Effector memory CD8-positive, alpha-beta T cell (primary cell): ENCODE data around the gene SHISAL2B.
"Not testable (repeated sequence)": the region's sequence is repeated elsewhere in the genome, so short reads cannot be mapped to it uniquely, and the experiment has no call there.

Experiments used
- ATAC-seq: fragments of 150-1000 bp; cut with Tn5 transposase; replicated peaks from 2 replicates; pipeline ENCODE4 v1.10.0; 2021; ENCODE audit warnings: mild to moderate bottlenecking, moderate library complexity
- DNase-seq, 3 experiments: peaks; one replicate each; pipeline ENCODE4 v3.0.0; 2021
- H3K27ac Mint-ChIP-seq, 2 donors: one replicate each; pipeline ENCODE4 v1.8.0; 2022; ENCODE audit warnings: mild to moderate bottlenecking in 2 of 2, mixed read lengths in 2 of 2, moderate library complexity in 2 of 2
- H3K27me3 Mint-ChIP-seq, 2 donors: one replicate each; pipeline ENCODE4 v1.8.0; 2022; ENCODE audit warnings: mixed read lengths in 2 of 2
- H3K36me3 Mint-ChIP-seq: one replicate; pipeline ENCODE4 v1.8.0; 2022; ENCODE audit warnings: mild to moderate bottlenecking, moderate library complexity, mixed read lengths; ENCODE audit not compliant: insufficient read depth
- H3K4me1 Mint-ChIP-seq, 2 donors: one replicate each; pipeline ENCODE4 v1.8.0; 2022; ENCODE audit warnings: low read depth in 2 of 2, mixed read lengths in 2 of 2
- H3K4me3 Mint-ChIP-seq, 2 donors: one replicate each; pipeline ENCODE4 v1.8.0; 2022; ENCODE audit warnings: mild to moderate bottlenecking in 2 of 2, mixed read lengths in 2 of 2, moderate library complexity in 2 of 2
- H3K9me3 Mint-ChIP-seq, 2 donors: one replicate each; pipeline ENCODE4 v1.8.0; 2022; ENCODE audit warnings: mixed read lengths in 2 of 2

SHISAL2B gene

GRCh38 chr5:64678374-64678773 lies 11.9 kb upstream of the SHISAL2B start:
- no peak overlapping the region for H3K27ac Mint-ChIP-seq
- no peak overlapping the region for H3K4me3 Mint-ChIP-seq
- DNase-seq (no peak), ATAC-seq (no peak)
- H3K4me1 Mint-ChIP-seq, result peaks cover 0 to 5% of the 10 kb centered on the region in 2 donors
- H3K9me3 Mint-ChIP-seq, result no peaks in the 10 kb centered on the region
- no peaks in the 10 kb centered on the region for H3K36me3 Mint-ChIP-seq
- H3K27me3 Mint-ChIP-seq, result peaks cover 19 to 50% of the 10 kb centered on the region in 2 donors

- H3K36me3 Mint-ChIP-seq, result no peaks in the 10 kb centered on the region
- no peak overlapping the region for H3K4me3 Mint-ChIP-seq
- peaks cover 0 to 5% of the 10 kb centered on the region in 2 donors for H3K4me1 Mint-ChIP-seq
- H3K27ac Mint-ChIP-seq, result no peak overlapping the region
- H3K27me3 Mint-ChIP-seq, result peaks cover 28 to 55% of the 10 kb centered on the region in 2 donors
- no peak for DNase-seq
- no peaks in the 10 kb centered on the region for H3K9me3 Mint-ChIP-seq
- ATAC-seq, result no peak
Observed at GRCh38 chr5:64680289-64680688, 10.0 kb upstream of the SHISAL2B start.

DNA sequence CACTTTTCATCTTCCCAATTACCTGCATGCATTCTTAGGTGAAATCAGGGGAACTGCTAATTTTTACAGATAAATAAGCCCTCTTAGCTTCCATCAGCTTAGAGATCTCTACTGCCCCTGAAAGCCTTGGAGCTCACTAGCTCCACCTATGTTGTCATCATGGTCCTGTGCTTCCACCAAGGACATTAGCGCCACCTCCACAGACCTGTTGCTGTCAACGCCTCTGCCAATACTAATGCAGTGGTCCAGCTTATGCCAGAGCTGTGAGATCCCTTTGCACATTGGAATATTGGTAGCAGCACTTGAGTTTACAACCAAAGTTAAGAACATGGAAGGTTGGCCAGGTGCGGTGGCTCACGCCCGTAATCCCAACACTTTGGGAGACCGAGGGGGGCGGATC lies 7.7 kb upstream of the SHISAL2B start:
- ATAC-seq, result no peak
- no peak for DNase-seq
- no peaks in the 10 kb centered on the region for H3K9me3 Mint-ChIP-seq
- H3K27me3 Mint-ChIP-seq, result peaks cover 28 to 54% of the 10 kb centered on the region in 2 donors
- H3K36me3 Mint-ChIP-seq, result no peaks in the 10 kb centered on the region
- no peak overlapping the region for H3K4me3 Mint-ChIP-seq
- no peaks in the 10 kb centered on the region for H3K4me1 Mint-ChIP-seq
- no peak overlapping the region for H3K27ac Mint-ChIP-seq

DNA sequence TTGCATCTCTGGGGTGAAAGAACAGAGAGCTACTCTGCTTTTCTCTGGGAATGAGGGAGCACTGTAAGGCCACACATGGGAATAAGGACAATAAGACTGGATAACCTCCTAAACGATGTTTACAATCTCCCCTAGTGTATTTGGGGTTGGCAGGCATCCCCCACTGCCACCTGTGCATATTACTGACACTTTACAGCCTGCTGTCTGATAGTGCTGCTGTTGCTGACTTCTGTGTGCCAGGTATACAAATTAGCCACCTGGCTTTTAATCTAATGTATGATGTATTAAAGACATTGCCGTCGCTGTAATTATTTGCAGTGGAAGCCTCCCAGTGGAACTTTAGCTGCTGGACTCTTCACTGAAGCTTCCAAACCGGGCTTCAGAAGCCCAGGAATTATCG lies 4.4 kb upstream of the SHISAL2B start:
- ATAC-seq (no peak), DNase-seq (no peak)
- H3K9me3 Mint-ChIP-seq, result no peaks in the 10 kb centered on the region
- peaks cover 0 to 5% of the 10 kb centered on the region in 2 donors for H3K4me1 Mint-ChIP-seq
- H3K27ac Mint-ChIP-seq, result no peak overlapping the region
- no peak overlapping the region for H3K4me3 Mint-ChIP-seq
- H3K27me3 Mint-ChIP-seq, result peaks cover 35 to 49% of the 10 kb centered on the region in 2 donors
- H3K36me3 Mint-ChIP-seq, result no peaks in the 10 kb centered on the region

- peaks cover 56 to 60% of the 10 kb centered on the region in 2 donors for H3K27me3 Mint-ChIP-seq
- H3K27ac Mint-ChIP-seq, result no peak overlapping the region
- peaks cover 0 to 5% of the 10 kb centered on the region in 2 donors for H3K4me1 Mint-ChIP-seq
Observed at GRCh38 chr5:64688391-64688790, 1.9 kb upstream of the SHISAL2B start.

DNA sequence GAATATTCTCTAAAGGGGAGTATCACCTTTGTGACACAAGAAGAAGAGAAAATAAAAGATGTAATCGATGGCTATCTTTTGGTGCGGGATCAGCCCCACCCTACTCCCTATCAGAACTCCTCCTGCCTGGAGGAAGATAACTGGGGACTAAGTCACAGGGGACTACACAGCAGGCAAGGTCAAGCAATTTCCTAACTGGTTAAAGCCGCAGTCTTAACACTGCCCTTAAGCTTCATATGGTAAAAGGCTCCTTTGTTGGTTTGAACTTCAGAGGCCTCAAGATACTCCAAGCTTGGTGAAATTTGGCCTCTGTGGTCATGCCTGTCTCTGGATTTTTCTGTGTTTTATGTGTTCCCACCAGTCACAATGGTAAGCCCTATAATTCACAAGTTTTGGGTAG lies 1.3 kb upstream of the SHISAL2B start:
- Mint-ChIP-seq H3K36me3 (no peaks in the 10 kb centered on the region), H3K4me1 (peaks cover 0 to 5% of the 10 kb centered on the region in 2 donors), H3K27ac (no peak overlapping the region), H3K9me3 (no peaks in the 10 kb centered on the region), H3K4me3 (no peak overlapping the region), H3K27me3 (peaks cover 59 to 63% of the 10 kb centered on the region in 2 donors)
- DNase-seq (no peak), ATAC-seq (no peak)

More at GRCh38 chr5:64688391-64688790, 1.9 kb upstream of the SHISAL2B start:
- H3K9me3 Mint-ChIP-seq, result no peaks in the 10 kb centered on the region
- ATAC-seq (no peak), DNase-seq (no peak)
- H3K36me3 Mint-ChIP-seq, result no peaks in the 10 kb centered on the region
- no peak overlapping the region for H3K4me3 Mint-ChIP-seq

DNA sequence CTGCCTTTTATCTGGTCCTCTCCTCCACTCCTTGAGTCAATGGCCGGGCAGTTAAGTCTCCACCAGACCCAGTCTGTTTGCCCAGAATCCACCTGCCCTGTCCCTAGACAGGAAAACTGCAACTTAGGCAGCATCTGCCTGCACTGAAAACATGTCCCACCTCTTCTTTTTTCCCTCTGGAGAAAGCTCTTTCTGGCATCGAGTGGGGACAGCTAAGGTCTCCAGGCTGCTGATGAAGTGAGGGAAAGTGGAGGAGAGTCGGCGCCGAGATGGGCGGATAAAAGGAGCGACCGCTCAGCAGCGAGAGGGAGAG lies 243 bp upstream of the SHISAL2B start:
- ATAC-seq (no peak), DNase-seq (no peak)
- Mint-ChIP-seq H3K4me3 (peak overlapping the region; percentile 30 to 49), H3K27me3 (peaks cover 52 to 58% of the 10 kb centered on the region in 2 donors), H3K36me3 (no peaks in the 10 kb centered on the region), H3K9me3 (no peaks in the 10 kb centered on the region), H3K4me1 (peaks cover 0 to 5% of the 10 kb centered on the region in 2 donors), H3K27ac (no peak overlapping the region)

DNA sequence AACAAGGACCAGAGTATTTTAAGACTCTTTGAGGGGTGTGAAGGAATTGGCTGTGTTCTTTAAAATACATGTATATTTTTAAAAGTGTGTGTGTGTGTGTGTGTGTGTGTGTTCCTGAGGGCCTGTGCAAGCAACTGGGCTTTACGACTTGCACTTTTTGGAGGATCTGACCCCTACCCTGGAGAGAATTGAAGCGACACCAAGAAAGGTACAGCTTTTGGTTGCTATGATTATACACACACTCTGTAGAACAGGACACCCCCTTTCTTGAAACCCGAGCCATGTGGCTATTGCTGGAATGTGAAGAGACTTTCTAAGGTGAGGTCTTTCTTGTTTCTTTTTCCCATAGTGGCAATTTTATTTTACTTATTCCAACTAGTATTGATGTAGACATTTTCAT lies 988 bp downstream of the SHISAL2B start:
- H3K36me3 Mint-ChIP-seq, result no peaks in the 10 kb centered on the region
- no peak overlapping the region for H3K4me3 Mint-ChIP-seq
- H3K27ac Mint-ChIP-seq, result no peak overlapping the region
- DNase-seq (no peak), ATAC-seq (no peak)
- no peaks in the 10 kb centered on the region for H3K9me3 Mint-ChIP-seq
- peaks cover 0 to 5% of the 10 kb centered on the region in 2 donors for H3K4me1 Mint-ChIP-seq
- peaks cover 52 to 58% of the 10 kb centered on the region in 2 donors for H3K27me3 Mint-ChIP-seq

DNA sequence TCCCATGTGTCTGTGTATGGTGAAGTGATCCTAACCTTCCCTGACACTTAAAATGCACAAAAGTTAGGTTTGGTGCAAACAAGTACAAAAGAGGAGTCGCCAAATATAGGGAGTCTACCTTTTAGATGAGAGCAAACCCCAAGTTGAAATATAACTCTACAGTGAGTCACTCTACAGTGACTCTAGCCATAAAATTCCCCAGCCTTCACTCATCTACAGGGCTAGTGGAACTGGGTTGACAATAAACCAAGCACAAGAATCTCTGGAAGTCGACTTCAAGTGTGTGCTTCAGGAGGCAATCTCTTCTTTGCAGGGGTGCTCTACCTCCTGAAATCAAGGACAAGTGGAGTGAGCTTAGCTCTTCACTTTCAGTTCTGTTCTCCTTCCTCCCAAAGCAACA lies 3.3 kb downstream of the SHISAL2B start:
- H3K27me3 Mint-ChIP-seq, result peaks cover 52 to 54% of the 10 kb centered on the region in 2 donors
- H3K4me3 Mint-ChIP-seq, result no peak overlapping the region
- no peak overlapping the region for H3K27ac Mint-ChIP-seq
- no peaks in the 10 kb centered on the region for H3K36me3 Mint-ChIP-seq
- DNase-seq (no peak), ATAC-seq (no peak)
- H3K4me1 Mint-ChIP-seq, result peaks cover 0 to 5% of the 10 kb centered on the region in 2 donors
- peaks cover 9 to 13% of the 10 kb centered on the region in 2 donors for H3K9me3 Mint-ChIP-seq

DNA sequence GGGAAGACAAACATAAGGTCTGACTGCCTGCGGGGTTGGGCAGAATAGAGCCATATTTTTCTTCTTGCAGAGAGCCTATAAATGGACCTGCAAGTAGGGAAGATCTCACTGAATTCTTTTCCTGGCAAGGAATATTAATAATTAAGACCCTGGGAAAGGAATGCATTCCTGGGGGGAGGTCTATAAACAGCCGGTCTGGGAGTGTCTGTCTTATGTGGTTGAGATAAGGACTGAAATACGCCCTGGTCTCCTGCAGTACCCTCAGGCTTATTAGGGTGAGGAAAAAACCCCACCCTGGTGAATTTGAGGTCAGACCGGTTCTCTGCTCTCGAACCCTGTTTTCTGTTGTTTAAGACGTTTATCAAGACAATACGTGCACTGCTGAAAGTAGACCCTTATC lies 6.1 kb downstream of the SHISAL2B start:
- not testable (repeated sequence) for H3K4me3 Mint-ChIP-seq

GRCh38 chr5:64700765-64701164 lies 10.5 kb downstream of the SHISAL2B start:
- no peaks in the 10 kb centered on the region for H3K36me3 Mint-ChIP-seq

More for the DNA sequence above, 6.1 kb downstream of the SHISAL2B start:
- not testable (repeated sequence) for DNase-seq, H3K4me1 Mint-ChIP-seq, H3K36me3 Mint-ChIP-seq, H3K27ac Mint-ChIP-seq, ATAC-seq
- Mint-ChIP-seq H3K9me3 (peaks cover 9 to 15% of the 10 kb centered on the region in 2 donors), H3K27me3 (peaks cover 37 to 49% of the 10 kb centered on the region in 2 donors)

DNA sequence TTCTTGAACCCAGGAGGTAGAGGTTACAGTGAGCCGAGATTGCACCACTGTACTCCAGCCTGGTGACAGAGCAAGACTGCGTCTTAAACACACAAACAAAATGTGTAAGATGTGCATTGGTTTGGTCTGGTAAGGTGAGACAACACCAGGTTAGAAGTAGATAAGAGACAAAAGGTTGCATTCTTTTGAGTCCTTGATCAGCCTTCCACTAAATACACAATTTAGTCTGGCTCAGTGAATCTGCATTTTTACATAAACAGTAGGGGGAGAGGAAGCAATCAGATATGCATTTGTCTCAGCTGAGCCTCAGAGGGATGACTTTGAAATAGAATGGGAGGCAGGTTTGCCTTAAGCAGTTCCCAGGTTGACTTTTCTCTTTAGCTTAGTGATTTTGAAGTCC lies 15.8 kb downstream of the SHISAL2B start:
- H3K9me3 Mint-ChIP-seq, DNase-seq, H3K36me3 Mint-ChIP-seq, H3K4me1 Mint-ChIP-seq, ATAC-seq, H3K27ac Mint-ChIP-seq, H3K4me3 Mint-ChIP-seq: not testable (repeated sequence)
- peaks cover 20 to 29% of the 10 kb centered on the region in 2 donors for H3K27me3 Mint-ChIP-seq

More at GRCh38 chr5:64700765-64701164, 10.5 kb downstream of the SHISAL2B start:
- Mint-ChIP-seq H3K27ac (no peak overlapping the region), H3K4me3 (no peak overlapping the region), H3K27me3 (peaks cover 25 to 47% of the 10 kb centered on the region in 2 donors), H3K9me3 (peaks cover 9 to 15% of the 10 kb centered on the region in 2 donors), H3K4me1 (no peaks in the 10 kb centered on the region)
- ATAC-seq (no peak), DNase-seq (no peak)

GRCh38 chr5:64707191-64707590 lies 16.9 kb downstream of the SHISAL2B start:
- DNase-seq, result no peak
- no peak overlapping the region for H3K27ac Mint-ChIP-seq
- ATAC-seq, result no peak
- peaks cover 20 to 24% of the 10 kb centered on the region in 2 donors for H3K27me3 Mint-ChIP-seq
- H3K9me3 Mint-ChIP-seq, result no peaks in the 10 kb centered on the region
- no peak overlapping the region for H3K4me3 Mint-ChIP-seq
- H3K4me1 Mint-ChIP-seq, result no peaks in the 10 kb centered on the region
- H3K36me3 Mint-ChIP-seq, result no peaks in the 10 kb centered on the region

DNA sequence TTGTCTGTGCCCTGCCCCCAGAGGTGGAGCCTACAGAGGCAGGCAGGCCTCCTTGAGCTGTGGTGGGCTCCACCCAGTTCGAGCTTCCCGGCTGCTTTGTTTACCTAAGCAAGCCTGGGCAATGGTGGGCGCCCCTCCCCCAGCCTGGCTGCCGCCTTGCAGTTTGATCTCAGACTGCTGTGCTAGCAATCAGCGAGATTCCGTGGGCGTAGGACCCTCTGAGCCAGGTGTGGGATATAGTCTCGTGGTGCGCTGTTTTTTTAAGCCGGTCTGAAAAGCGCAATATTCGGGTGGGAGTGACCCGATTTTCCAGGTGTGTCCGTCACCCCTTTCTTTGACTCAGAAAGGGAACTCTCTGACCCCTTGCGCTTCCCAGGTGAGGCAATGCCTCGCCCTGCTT lies 24.2 kb downstream of the SHISAL2B start:
- not testable (repeated sequence) for DNase-seq, H3K9me3 Mint-ChIP-seq, H3K27ac Mint-ChIP-seq, H3K4me1 Mint-ChIP-seq, H3K36me3 Mint-ChIP-seq, ATAC-seq, H3K27me3 Mint-ChIP-seq, H3K4me3 Mint-ChIP-seq

GRCh38 chr5:64722588-64722987 lies 32.3 kb downstream of the SHISAL2B start:
- H3K4me1 Mint-ChIP-seq, result peaks cover 0 to 5% of the 10 kb centered on the region in 2 donors
- H3K9me3 Mint-ChIP-seq, result no peaks in the 10 kb centered on the region
- peaks cover 28% of the 10 kb centered on the region for H3K36me3 Mint-ChIP-seq
- no peak overlapping the region for H3K4me3 Mint-ChIP-seq
- H3K27me3 Mint-ChIP-seq, result no peaks in the 10 kb centered on the region
- DNase-seq (no peak), ATAC-seq (no peak)
- H3K27ac Mint-ChIP-seq, result no peak overlapping the region
